ENCODE measurements around the gene SND1.

The SND1 gene

DNA sequence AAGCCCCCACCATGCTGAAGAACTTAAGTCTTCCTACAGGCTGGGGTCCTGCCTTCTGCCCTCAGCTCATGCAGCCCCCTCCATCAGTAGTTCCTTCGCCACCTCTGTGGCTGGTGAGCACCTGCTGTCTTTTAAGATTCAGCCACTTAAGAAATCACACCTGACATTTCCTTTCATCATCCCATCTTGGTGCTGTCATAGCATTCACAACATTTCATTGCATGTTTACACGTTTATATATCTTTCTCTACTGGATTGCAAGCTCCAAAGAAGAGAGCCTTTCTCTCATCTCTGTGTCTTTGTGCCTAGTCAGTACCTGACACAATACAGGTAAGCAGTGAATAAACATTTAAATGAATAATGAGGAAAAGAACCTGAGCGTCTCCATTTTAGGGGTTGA, 38.3 kb downstream of the SND1 start:
- no peak for DNase-seq

DNA sequence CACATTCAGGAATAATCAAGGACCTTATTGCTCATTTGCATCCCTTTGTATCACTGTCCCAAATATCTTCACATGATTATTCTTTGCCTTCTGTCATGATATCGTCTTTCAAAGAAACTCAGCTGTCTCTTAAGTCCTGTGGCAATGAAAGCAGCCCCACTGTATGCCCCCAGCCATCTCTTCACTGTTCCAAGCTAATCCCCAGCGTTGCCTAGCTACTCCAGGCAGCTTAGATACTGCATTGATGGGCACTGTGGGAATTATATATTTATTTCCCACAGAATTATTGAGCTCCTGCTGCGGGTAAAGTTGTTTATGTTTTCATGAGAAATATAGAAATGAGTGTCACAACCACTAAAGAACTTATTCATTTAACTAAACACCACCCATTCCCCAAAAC, 38.8 kb downstream of the SND1 start:
- DNase-seq: no peak

DNA sequence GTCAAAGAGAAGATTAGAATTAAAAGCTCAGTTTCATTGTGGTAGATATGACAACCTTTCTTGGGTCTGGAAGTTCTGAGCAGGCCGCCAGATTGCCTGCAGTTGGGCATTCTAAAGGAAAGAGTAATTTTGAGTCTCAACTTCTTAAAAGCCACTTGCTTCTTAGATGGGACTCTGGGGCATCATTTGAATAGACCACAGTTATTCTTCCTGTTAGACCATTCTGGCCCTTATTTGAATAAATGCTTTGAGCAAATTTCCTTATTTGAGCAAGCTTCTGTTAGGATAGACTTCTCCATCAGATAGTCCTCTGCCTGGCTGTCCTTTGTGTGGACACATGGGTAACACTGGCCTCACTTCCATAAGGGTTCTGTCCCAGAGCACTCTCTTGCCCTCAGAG, 40.2 kb downstream of the SND1 start:
- no peak for DNase-seq

DNA sequence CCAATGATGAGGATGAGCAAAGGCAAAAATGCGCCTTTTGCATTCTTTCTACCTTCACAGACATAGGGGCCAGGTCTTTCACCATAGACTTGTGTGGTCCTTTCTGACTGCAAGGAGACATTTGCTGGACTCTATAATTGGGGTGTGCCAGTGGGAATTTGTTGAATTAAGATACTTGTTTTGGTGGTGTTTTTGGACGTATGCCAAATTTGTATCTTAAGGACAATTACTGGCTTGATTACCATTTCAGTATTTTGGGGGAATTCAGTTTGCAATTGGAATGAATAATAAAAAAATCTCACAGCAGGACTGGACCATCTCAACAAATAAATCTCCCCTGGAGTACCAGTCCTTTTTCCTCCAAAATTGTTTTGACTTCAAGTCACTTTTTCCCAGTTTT, 47.9 kb downstream of the SND1 start:
- no peak for DNase-seq

DNA sequence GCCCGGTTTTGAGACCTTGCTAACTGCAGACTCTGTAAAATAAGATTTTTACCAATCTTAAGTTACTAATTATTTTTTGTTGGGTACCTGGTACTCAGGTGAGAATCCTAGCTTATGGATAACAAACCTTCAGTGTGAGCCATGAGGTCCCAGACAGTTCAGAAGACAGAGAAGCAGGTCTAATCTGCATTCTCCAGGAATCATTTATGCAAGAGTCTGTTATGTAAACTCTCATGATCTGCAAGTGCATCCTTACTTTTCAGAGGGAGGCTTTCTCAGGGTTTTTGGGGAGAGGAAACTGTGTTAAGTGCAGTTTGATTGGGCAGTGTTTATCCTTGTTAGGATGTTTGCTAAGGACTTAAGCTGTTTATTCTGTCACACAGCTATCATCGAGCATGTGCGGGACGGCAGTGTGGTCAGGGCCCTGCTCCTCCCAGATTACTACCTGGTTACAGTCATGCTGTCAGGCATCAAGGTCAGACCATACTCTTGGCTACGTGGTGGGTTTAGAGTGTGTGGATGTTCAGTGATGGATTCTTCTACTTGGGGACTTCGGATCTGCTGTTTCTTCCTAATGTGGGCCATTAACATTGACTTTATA, 50.2 kb downstream of the SND1 start:
- no peak for DNase-seq

DNA sequence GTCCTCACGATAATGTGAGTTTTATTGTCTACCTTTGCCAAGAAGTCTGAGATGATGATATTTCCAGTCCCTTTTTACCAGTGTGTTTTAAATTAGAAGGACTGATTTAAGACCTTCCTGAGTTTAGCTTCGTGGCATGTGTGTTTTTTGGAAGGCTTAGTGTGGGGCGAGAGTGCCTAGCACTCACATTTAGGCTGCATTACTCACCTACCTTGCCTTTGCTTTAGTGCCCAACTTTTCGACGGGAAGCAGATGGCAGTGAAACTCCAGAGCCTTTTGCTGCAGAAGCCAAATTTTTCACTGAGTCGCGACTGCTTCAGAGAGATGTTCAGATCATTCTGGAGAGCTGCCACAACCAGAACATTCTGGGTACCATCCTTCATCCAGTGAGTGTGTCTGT, 50.9 kb downstream of the SND1 start:
- DNase-seq: no peak

DNA sequence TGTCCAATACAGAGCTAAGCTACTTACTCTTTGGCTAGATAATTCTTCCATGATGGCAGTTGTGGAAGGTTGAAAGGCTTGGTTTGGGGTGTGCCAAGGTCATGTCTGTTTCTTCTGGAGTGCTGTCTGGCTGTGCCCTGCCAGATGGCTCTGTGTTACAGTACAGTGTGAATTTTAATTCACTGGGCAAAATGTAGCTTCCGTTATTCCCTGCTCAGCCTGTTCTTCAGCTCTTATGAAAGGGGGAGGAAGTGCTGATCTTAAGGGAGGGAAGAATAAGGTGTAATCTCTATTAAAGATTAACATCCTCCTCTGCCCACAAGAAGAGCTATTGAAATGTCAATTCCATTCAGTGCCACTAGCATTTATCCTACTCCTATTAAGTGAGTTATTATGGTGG, 52.2 kb downstream of the SND1 start:
- no peak for DNase-seq

DNA sequence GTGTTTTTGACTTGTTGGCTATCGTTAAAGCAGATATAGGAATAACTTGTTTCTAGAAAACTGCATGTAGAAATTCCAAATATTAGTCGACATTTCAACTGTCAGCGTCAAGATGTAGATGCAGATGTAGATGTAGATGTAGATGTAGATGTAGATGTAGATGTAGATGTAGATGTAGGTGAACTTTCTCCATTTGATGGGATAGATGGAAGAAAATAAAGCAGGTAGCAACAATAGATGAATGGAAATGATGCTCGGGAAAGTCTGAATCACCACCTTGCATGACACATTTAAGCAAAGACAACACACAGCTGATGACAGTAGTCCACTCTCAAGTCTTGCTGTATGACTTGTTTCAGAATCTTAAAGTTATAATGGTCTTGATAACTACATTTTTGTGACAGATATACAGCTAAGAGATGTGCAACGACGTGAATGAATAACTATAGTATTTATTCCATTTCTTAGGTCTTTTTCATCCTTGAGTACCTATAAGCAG, 53.5 kb downstream of the SND1 start:
- no peak for DNase-seq

DNA sequence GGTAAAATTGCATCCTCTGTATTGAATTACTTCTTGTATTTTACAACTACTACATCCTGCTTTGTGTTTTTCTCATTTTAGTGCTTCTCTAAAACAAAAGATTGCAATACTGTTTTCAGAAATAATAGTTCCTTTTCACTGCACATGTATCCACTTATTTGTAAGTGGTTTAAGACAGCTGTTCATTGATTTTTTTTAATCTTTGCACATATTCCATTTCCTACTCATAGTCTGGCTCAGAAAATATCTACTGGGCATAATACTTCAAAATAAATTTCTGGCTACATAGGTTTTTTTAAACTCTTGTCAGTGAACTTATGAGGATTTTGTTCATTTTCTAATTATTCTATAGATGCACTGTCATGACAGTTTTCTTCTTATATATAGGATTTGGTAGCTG, 54.8 kb downstream of the SND1 start:
- DNase-seq: no peak

DNA sequence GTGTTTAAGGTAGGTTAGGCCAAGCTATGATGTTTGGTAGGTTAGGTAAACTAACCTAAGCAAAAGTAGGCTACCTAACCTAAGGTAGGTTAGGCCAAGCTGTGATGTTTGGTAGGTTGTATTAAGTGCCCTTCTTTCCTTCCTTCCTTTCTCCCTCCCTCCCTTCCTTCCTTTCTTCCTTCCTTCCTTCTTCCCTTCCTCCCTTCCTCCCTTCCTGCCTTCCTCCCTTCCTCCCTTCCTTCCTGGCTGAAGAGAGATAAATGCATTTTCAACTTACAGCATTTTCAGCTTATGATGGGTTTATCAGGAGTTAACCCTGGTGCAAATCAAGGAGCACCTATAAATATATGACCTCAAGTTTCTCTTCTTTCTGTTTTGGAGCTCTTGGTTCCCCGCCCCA, 56.2 kb downstream of the SND1 start:
- DNase-seq: no peak

DNA sequence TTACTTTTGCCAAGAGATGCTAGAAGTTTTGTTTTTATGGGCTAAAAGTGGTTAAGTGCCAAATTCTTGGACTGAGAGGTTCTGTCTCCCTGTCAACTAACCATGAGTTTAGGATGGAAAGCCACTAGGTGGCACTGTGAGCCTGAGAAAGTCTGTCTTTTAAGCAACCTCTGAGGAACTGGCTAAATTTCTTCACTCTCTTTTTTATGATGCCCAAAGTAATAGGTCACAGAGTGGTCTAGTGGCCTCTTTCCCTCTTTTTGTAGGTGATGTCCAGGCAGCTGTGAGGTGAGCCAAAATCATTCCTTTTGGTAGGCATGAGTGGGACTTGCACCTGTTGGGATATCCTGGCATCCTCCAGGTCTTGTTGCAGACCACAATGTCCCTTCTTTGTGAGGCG, 56.8 kb downstream of the SND1 start:
- peak; percentile 73 to 77 for DNase-seq

DNA sequence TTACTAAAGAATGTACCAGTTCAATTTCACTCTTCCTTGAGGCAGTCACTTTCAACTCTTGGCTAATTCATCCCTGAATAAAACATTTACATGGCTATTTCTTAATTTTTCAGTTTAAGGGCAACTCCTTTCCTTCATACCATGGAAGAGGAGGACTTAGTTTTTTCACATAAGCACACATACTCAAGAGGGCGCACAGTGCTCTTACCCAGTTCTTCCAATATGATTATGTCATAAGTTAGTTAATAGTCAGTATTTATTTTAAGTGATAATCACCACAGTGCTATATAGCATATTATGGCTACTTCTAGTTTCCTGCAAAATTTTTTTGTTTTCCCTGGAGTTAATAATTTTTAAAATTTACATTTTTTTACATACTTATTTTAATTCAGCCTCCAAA, 58.6 kb downstream of the SND1 start:
- DNase-seq: no peak

DNA sequence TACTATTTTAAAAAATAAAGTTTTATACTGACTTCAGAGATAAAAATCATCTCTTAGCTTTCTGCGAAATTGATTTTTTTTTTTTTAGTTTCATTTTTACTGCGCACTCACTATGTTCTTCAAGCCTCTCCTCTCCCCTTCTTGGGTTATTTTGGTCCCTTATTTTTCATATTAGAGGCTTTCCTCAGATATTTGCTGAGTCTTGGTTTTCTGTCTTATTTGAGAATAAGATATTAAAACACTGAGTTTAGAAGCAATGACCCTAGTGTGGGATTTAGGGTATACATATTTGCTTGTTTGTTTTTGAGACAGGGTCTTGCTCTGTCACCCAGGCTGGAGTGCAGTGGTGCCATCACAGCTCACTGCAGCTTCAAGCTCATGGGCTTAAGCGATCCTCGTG, 59.9 kb downstream of the SND1 start:
- DNase-seq: no peak

DNA sequence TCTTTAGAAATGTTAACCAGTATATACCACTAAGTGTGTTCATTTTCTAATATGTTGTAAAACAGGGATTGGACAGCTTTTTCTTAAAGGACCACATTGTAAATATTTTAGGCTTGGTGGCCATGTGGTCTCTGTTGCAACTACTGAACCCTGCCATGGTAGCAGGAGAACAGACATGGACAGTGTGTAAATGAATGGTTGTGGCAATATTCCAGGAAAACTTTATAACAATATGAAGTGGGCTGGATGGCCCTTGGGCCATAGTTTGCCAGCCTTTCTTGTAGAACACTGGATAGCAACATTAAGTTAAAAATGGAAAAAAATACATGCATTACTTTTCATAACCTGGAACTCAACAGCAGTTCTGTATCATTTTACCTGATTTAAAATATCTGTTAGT, 61.0 kb downstream of the SND1 start:
- no peak for DNase-seq

DNA sequence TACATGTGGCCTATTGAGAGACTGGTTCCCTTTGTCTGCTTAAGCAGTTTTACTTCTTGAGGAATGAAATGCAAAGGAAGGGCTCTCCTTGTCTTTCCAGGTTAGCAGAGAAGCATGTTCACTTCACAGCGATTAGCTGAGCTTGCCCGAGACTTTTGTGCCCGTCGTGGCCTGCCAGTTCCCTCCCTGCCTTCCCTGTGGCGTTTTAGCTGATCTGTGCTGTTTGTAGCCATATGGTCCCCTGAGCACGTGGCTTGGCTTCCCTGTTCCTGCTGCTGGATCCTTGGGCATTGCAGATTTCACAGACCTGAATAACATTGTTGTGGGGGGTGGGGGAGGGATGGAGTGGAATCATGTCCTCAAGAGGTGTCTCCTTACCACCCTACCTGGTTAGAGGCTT, 61.8 kb downstream of the SND1 start:
- DNase-seq: no peak

DNA sequence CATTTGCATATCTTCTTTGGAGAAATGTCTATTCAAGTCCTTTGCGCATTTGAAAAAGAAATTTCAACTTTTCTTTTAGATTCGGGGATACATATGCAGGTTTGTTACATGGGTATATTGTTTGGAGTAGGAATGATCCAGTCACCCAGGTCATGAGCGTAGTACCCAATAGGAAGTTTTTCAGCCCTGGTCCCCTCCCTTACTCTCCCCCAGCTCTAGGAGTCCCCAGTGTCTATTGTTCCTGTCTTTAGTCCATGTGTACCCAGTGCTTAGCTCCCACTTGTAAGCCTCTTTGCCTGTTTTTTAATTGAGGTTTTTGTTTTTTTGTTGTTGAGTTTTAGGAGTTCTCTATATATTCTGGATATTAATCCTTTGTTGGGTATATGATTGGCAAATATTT, 63.3 kb downstream of the SND1 start:
- DNase-seq: no peak

DNA sequence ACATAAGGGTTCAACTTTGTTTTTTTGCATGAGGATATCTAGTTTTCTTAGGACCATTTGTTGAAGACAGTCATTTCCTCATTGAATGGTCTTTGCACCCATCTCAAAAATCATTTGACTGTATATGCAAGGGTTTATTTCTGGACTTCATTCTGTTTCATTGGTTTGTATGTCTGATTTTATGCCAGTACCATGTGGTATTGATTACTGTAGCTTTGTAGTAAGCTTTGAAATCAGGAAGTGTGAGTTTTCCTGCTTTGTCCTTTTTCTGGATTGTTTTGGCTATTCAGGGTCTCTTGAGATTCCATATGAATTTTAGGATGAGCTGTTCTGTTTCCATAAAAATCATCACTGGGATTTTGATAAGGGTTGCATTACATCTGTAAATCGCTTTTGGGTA, 63.9 kb downstream of the SND1 start:
- DNase-seq: no peak

DNA sequence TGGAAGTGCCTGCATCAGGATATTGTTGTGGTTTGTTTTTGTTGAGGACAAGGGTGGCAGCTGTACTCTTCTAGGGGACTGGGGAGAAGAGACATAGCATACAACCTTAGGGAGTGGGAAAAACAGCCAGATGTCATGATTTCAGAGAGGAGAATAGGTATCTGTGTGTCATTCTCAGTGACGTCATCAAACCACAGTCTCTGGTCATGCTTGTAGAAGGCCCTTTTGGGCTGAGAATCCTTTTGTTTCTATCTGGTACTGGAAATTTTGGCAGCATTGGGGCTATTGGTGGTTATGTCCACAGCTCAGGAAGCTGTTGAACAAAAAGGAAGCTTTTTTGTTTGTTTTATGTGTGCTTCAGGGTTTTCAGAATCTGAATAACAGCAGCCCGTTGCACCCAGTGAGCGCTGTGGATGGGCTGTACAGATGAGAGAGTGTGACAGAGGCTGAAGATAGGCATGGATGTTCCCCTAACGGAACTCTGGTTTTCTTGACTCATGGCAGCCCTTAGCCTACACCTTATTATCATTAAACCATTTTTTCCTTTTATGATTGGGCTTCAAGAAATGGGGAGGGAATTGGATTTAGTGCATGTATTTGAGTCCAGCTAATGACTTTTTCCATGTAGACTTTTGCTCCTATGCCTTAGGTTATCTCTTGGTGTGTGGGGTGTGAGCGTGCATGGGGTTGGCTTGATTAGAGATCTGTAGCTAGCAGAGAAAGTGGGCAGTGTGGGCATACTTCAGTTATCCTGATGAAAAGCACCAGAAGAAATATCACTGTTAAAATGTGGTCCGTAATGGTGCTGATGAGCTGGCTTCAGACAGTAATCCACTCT, 65.7 kb downstream of the SND1 start:
- DNase-seq: no peak

DNA sequence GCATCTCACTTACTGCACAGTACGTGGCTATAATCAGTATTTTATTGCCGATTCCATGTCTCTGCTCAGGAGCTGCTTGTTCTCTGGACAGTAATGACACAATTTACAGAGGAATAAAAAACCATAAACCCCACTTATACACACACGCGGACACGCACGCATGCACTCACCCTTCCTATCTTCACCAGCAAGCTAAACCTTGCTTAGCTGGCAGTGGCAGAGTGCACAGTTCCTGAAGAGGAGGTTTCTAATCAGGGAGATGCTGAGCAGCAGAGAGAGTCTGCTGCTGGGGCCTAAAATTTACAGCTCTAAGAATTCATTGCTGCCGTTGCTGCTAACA, 66.3 kb downstream of the SND1 start:
- no peak for DNase-seq

DNA sequence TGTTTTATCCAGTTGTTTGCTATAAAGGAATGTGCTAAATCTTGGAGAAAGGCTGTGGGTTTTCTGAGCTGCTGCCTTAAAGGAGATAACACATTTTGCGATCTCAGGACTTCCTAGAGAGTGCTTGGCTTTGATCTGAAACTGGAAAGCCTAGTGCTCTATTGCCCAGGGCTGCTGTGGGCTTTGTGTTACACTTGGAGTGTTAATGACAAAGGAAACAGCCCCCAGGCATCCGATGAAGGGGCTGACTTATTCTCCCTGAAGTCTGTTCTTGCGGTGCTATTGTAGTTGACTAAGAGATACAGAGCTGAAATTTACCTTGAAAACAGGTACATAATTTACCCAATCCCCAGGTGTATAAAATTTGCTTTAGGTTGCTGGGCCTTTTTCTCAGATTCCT, 74.5 kb downstream of the SND1 start:
- no peak for DNase-seq

DNA sequence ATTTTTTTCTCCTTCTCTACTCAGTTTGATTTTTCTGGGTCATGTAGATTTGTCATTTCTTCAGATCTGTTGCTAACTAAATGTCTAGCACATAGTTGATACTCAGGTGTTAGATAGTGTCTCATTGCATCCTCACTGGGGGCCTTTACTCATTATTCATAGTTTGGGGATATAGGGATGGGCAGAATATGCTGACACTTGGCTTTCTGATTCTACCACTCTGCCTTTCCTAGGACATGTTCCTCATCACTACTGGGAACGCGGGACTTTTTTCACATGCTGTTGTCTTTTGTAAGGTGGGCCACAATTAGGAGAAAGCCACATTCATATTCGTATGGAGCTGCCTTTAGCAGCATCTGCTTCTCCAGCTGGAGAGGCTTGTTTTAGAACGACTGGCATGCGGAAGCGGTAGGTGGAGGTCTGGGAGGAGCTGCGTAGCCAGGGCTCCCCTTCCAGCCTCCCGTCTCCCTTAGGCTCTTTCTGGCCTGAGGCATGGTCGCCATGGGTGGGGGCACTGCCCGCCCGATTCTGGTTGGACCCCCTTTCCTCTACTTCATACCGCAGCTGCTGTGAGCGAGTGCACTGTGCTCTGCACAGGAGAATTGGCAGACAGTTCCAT, 78.8 kb downstream of the SND1 start:
- no peak for DNase-seq

DNA sequence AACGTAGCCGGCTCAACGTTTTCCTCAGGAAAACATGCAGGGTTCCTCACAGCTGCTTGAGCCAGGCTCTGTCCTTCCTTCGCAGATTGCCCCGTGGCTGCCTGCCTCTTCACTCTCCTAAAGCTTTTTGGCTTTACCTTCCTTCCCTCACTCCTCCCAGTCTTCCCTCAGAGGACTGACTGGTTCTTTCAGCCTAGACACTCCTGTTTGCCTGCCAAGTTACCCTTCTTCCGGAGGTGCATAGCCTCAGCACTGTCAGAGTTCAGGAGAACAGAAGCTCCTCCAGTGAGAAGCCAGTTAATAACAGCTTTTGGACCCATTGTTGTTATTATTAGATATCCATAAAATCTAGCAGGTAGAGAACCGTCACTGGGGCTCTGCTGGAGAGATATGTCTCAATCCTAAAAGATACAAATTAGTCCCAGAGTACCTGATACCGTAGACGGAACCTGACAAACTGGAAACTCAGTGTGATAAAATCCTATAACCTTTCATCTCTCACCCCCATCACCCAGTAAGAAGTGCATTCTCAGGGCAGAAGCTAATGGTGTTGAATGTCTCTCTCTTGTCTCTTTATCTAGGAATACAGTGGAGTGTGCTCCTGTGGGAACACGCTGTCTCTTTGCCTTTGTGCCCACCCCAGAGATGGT, 79.6 kb downstream of the SND1 start:
- DNase-seq: no peak

DNA sequence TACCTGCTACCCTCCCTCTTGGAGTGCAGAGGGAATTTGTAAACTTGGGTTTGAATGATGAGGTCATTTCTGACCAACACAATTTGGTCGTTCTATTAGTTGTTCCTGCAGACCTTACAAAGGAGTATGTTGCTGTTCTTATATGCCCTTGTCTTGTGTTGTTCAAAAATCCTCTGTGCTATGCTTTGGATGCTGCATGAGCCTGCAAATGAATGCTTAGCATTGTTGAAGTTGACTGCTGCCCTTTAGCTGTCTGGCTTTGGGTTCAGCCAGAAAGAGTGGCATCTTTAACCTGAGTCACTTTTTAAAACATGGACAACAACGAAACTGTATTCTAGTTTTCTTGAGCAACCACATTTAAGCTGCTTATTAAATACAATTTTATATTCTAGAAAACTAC, 80.3 kb downstream of the SND1 start:
- no peak for DNase-seq

DNA sequence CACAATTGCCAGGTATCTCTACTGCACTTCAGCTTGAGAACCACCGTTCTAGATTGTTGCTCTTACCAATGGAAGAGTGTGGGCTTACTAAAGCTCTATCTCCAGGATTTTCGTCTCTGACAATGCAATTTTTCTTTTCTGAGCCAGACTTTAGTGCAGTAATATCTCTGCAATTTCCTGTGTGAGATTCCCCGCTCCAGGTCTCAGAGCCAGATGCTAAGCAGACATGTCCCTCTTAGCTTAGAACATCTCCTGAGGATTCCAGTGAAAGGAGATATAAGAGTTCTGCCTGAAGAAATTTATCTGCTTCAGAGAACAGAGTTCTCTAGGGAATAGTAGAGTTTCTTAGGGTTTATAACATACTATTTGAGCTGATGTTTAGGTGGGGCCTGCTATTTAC, 82.0 kb downstream of the SND1 start:
- DNase-seq: no peak
